Lower leg skin (tissue), 3 donors: Measurements from ENCODE around the gene PTRH2.

ENCODE experiments used
- CTCF ChIP-seq, 3 donors: fragments of 450-650 bp; IDR thresholded peaks; one replicate each; pipeline ENCODE4 v1.5.1; 2016; ENCODE audit warnings: antibody characterized with exemption in 3 of 3, mild to moderate bottlenecking in 3 of 3, moderate library complexity in 2 of 3
- POLR2A ChIP-seq, 2 donors: fragments of 450-650 bp; IDR thresholded peaks; one replicate each; pipeline ENCODE4 v1.6.1; 2016 to 2017; ENCODE audit warnings: antibody characterized with exemption in 2 of 2, mild to moderate bottlenecking in 1 of 2, moderate library complexity in 1 of 2

GRCh38 chr17:59696682-59697277 is 10.4 kb downstream of the PTRH2 start:
- no peak for TF ChIP-seq CTCF (IDR thresholded peaks at IDR 0.05)
- no peak for TF ChIP-seq POLR2A (IDR thresholded peaks at IDR 0.05)
